ENCODE results near the gene TMOD2. TPM values are rescaled to one million over a fixed set of nuclear protein-coding genes. Genes with fewer than 3 reads are reported as not detected.

Gene TMOD2
- total RNA-seq, 1 experiment from 2014 or later, result 3.6 TPM

GRCh38 chr15:51775967-51776816 lies 24.8 kb downstream of the TMOD2 start:
- ATAC-seq, result peak; percentile 85
- H3K36me3 Mint-ChIP-seq, result no peaks in the 10 kb centered on the region
- no peaks in the 10 kb centered on the region for H3K27me3 Mint-ChIP-seq (ENCODE audit: low read depth)
- TF ChIP-seq CTCF (IDR thresholded peaks at IDR 0.05), result peak; percentile 59
- TF ChIP-seq PRRX2 (CRISPR knock-in tag; IDR thresholded peaks at IDR 0.05), result no peak
- peaks cover 5% of the 10 kb centered on the region for H3K4me1 Mint-ChIP-seq
- ChIA-PET CTCF (interaction anchor here (0.6 to 3.5 kb wide), 67 partner anchors 9 to 643 kb away, joined by 3 to 181 read pairs (median 4); partner anchors contain the start of genes BCL2L10, DMXL2, LEO1 and LYSMD2), POLR2A (interaction anchor here (1.0 kb wide), 1 partner anchor 126 kb away, joined by 5 read pairs; no protein-coding TSS in a partner anchor)
- no peaks in the 10 kb centered on the region for H3K9me3 Mint-ChIP-seq
- H3K4me3 Mint-ChIP-seq, result no peak overlapping the region
- peak; percentile 73 for DNase-seq (ENCODE audit: low spot score)
- no peak overlapping the region for H3K27ac Mint-ChIP-seq

GRCh38 chr15:51776952-51777569 lies 25.7 kb downstream of the TMOD2 start:
- Mint-ChIP-seq H3K27me3 (ENCODE audit: low read depth) (no peaks in the 10 kb centered on the region), H3K9me3 (no peaks in the 10 kb centered on the region), H3K4me3 (no peak overlapping the region), H3K4me1 (peaks cover 5% of the 10 kb centered on the region), H3K27ac (no peak overlapping the region), H3K36me3 (no peaks in the 10 kb centered on the region)
- POLR2A ChIA-PET, result interaction anchor here (1.0 kb wide), 1 partner anchor 127 kb away, joined by 5 read pairs; no protein-coding TSS in a partner anchor
- peak; percentile 79 for ATAC-seq
- CTCF ChIA-PET, result interaction anchor here (0.7 to 3.5 kb wide), 59 partner anchors 8 to 614 kb away, joined by 3 to 181 read pairs (median 5); partner anchors contain the start of genes BCL2L10, DMXL2, LEO1 and LYSMD2
- TF ChIP-seq CTCF (IDR thresholded peaks at IDR 0.05), result peak; percentile 49
- no peak for TF ChIP-seq ZNF671 (CRISPR knock-in tag; IDR thresholded peaks at IDR 0.05)
- peak; percentile 67 for DNase-seq (ENCODE audit: low spot score)

- CTCF ChIA-PET, result interaction anchor here (0.6 to 1.3 kb wide), 2 partner anchors 131 to 169 kb away, joined by 5 to 6 read pairs; no protein-coding TSS in a partner anchor
- H3K4me1 Mint-ChIP-seq, result peaks cover 5% of the 10 kb centered on the region
- TF ChIP-seq CTCF (IDR thresholded peaks at IDR 0.05), result no peak
Measured at GRCh38 chr15:51780636-51781035, 29.2 kb downstream of the TMOD2 start.

GRCh38 chr15:51781506-51781905 lies 30.1 kb downstream of the TMOD2 start:
- H3K27me3 Mint-ChIP-seq (ENCODE audit: low read depth), result no peaks in the 10 kb centered on the region
- peaks cover 4% of the 10 kb centered on the region for H3K4me1 Mint-ChIP-seq
- POLR2A ChIA-PET, result no interaction called here
- no peaks in the 10 kb centered on the region; the same call in none of the 2 replicates for H3K36me3 Mint-ChIP-seq
- no peak overlapping the region for H3K27ac Mint-ChIP-seq
- CTCF ChIA-PET, result no interaction called here
- H3K4me3 Mint-ChIP-seq, result no peak overlapping the region
- ATAC-seq, result no peak
- TF ChIP-seq ARID4B (CRISPR knock-in tag; IDR thresholded peaks at IDR 0.05; ENCODE audit: borderline replicate concordance), result no peak
- TF ChIP-seq ATF1 (CRISPR knock-in tag; IDR thresholded peaks at IDR 0.05), result no peak
- TF ChIP-seq KAT7 (CRISPR knock-in tag; IDR thresholded peaks at IDR 0.05; ENCODE audit: borderline replicate concordance), result no peak
- TF ChIP-seq ATF6 (CRISPR knock-in tag; IDR thresholded peaks at IDR 0.05), result no peak
- no peak for TF ChIP-seq TEAD4 (CRISPR knock-in tag; IDR thresholded peaks at IDR 0.05)
- no peak for TF ChIP-seq FOXJ3 (CRISPR knock-in tag; IDR thresholded peaks at IDR 0.05; ENCODE audit: borderline replicate concordance)
- TF ChIP-seq PREB (CRISPR knock-in tag; IDR thresholded peaks at IDR 0.05; ENCODE audit: borderline replicate concordance), result no peak
- H3K9me3 Mint-ChIP-seq, result peaks cover 3% of the 10 kb centered on the region; the same call in 1 of the 2 replicates
- no peak for DNase-seq (ENCODE audit: low spot score)

More at GRCh38 chr15:51780636-51781035, 29.2 kb downstream of the TMOD2 start:
- ATAC-seq (no peak), DNase-seq (ENCODE audit: low spot score) (no peak)
- H3K9me3 Mint-ChIP-seq, result peaks cover 3% of the 10 kb centered on the region; the same call in 1 of the 2 replicates
- H3K4me3 Mint-ChIP-seq, result no peak overlapping the region
- H3K27ac Mint-ChIP-seq, result no peak overlapping the region
- H3K27me3 Mint-ChIP-seq (ENCODE audit: low read depth), result no peaks in the 10 kb centered on the region
- no peaks in the 10 kb centered on the region; the same call in 1 of the 2 replicates for H3K36me3 Mint-ChIP-seq
- POLR2A ChIA-PET, result no interaction called here
